Measurements from ENCODE around the gene LTBP4.
A peak's percentile ranks its signal among the peaks of the same experiment; 100 is the strongest.

DNA sequence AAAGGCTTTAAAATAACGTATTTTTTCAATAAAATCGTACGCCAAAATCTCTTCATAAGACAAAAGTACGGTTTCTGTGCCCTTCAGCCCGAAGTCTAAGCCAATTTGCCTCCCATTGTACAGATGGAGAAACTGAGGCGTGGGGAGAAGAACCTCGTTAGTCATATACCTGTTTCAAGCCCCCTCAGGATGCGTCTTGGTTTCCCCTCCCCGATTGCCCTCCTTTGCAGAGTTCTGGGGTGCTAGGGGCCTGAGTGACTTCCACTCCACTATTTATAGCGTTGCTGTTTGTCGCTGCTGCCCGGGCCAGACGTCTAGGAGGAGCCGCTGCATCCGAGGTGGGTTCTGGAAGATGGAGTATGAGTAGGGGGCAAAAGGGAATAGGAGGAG, 2.3 kb upstream of the LTBP4 start:
- TF ChIP-seq, protein P1, sequence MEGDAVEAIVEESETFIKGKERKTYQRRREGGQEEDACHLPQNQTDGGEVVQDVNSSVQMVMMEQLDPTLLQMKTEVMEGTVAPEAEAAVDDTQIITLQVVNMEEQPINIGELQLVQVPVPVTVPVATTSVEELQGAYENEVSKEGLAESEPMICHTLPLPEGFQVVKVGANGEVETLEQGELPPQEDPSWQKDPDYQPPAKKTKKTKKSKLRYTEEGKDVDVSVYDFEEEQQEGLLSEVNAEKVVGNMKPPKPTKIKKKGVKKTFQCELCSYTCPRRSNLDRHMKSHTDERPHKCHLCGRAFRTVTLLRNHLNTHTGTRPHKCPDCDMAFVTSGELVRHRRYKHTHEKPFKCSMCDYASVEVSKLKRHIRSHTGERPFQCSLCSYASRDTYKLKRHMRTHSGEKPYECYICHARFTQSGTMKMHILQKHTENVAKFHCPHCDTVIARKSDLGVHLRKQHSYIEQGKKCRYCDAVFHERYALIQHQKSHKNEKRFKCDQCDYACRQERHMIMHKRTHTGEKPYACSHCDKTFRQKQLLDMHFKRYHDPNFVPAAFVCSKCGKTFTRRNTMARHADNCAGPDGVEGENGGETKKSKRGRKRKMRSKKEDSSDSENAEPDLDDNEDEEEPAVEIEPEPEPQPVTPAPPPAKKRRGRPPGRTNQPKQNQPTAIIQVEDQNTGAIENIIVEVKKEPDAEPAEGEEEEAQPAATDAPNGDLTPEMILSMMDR (IDR thresholded peaks at IDR 0.05) = peak; percentile 43; the same call in 1 of the 2 replicates
- TF ChIP-seq POLR2AphosphoS5 (IDR thresholded peaks at IDR 0.05; ENCODE audit: low read depth, low read length) = no peak
